Nasal cavity respiratory epithelium epithelial cell of viscerocranial mucosa (primary cell): Measurements from ENCODE around the gene COA4. TPM values are rescaled to one million over a fixed set of nuclear protein-coding genes. Genes with fewer than 3 reads are reported as not detected.

ENCODE experiments used
- total RNA-seq: library from RNA; depleted of rRNA; stranded (reverse); fragments of >200 nt; gene quantifications from 2 replicates; pipeline ENCODE4 v1.2.3, GENCODE V29; 2014

Gene COA4
- total RNA-seq, result 45.1 and 81.7 TPM in 2 replicates

DNA sequence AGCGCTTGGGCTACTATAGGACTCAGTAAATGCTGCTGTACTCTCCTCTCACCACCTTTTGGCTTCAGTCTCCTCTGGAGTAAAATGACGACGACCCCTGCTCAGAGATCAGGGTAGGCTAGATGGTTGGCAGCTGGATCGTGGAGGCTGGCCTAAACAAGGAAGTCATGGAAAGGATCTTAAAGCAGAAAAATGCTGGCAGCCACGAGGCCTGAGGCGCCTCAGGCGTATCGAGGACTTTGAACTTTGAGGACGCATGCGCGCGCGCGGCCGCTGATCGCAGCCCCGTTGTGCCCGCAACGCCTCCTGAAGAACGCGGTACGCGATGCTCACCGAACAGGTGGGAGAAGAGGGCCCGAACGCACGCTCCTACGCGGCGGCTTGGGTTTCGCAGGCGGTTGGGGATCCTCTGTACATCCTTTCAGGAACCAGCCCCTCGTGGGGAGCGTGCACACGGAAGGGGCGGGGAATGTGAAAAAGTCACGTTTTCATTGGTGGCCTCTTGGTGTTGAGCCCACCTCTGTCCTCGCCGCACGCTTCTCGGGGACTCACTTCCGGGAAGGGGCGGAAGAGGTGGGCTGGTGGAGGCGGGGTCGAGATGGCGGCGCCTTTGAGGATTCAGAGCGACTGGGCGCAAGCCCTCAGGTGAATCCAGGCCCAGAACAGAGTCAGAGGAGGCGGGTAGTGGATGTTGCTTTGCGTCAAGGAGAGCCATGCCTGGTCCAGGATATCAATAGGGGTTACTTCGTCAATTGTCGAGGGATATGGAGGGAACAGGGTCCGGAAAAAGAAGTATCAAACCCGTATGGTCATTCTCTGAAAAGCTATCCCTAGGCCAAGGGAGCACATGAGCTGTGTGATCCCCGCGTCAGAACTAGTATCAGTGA is at the start of gene COA4, which contains the start of gene PAAF1:
TSS of gene COA4 (minus strand) at position 423 of the 887 bp plus-strand sequence. CDS start 3,468 bp downstream, outside the sequence.
TSS of gene PAAF1 (plus strand) at position 576 of the 887 bp plus-strand sequence. CDS start at position 599, 23 bp downstream.

Other genes with a start within 250 kb of the COA4 start
- gene PLEKHB1, start 230.3 kb downstream of the COA4 start, total RNA-seq, result 0.21 TPM in 1 of 2 replicates, not detected in the other
- gene RAB6A, start 115.8 kb downstream of the COA4 start, total RNA-seq, result 247 and 294 TPM in 2 replicates
- 29.3 and 41.0 TPM in 2 replicates for gene MRPL48, start 89.0 kb downstream of the COA4 start, total RNA-seq
- gene PAAF1, start 153 bp upstream of the COA4 start, total RNA-seq, result 12.6 and 16.3 TPM in 2 replicates
- 0.43 TPM in 1 of 2 replicates, not detected in the other for gene DNAJB13, start 74.2 kb upstream of the COA4 start, total RNA-seq
- gene UCP2, start 106.0 kb upstream of the COA4 start, total RNA-seq, result 0.34 and 3.3 TPM in 2 replicates
- gene UCP3, start 132.2 kb upstream of the COA4 start, total RNA-seq, result 0.93 TPM in 1 of 2 replicates, not detected in the other